SK-N-SH (cell line): ENCODE data around the gene APBA2. TPM values are rescaled to one million over a fixed set of nuclear protein-coding genes. Genes with fewer than 3 reads are reported as not detected.

Experiments used
- CTCF ChIA-PET: fragments of 300-600, 350-600 bp; formaldehyde crosslinking; extraction: SDS; loops from one replicate; lab custom pipeline; 2021; lab: Yijun Ruan, JAX
- POLR2A ChIA-PET: fragments of 350-600 bp; sonication (Branson Sonifier 250); formaldehyde crosslinking; extraction: SDS; loops from one replicate; lab custom pipeline; 2020; ENCODE audit warnings: antibody characterized with exemption, inconsistent platforms; lab: Yijun Ruan, JAX
- DNase-seq: peaks from one replicate; pipeline ENCODE4 v3.0.0; 2012
- H2AFZ ChIP-seq: fragments of 200-600 bp; sonication (generic); 2 replicates; pipeline ENCODE4 v1.8.1; 2016; ENCODE audit warnings: antibody characterized with exemption, mild to moderate bottlenecking, low read depth
- H3F3A ChIP-seq: fragments of 200-600 bp; sonication (generic); replicated peaks from 2 replicates; pipeline ENCODE3; 2016; ENCODE audit warnings: antibody characterized with exemption, mild to moderate bottlenecking; ENCODE audit not compliant: insufficient read depth
- H3K27ac ChIP-seq, 2 experiments: fragments of 200-500 bp in 1 of 2; fragments of 200-600 bp in 1 of 2; sonication (Bioruptor generic) in 1 of 2; sonication (generic), shearing (Covaris generic) in 1 of 2; 2 replicates each; pipeline versions ENCODE4 v1.5.1 to v1.6.1; 2014 to 2016; ENCODE audit warnings: low read depth in 2 of 2, inconsistent platforms in 1 of 2, low read length in 1 of 2, mild to moderate bottlenecking in 1 of 2, mixed read lengths in 1 of 2
- H3K27me3 ChIP-seq: fragments of 200-600 bp; sonication (generic), shearing (Covaris generic); 2 replicates; pipeline ENCODE4 v1.6.1; 2016; ENCODE audit warnings: mixed run types; ENCODE audit not compliant: insufficient read depth
- H3K36me3 ChIP-seq, 2 experiments: fragments of 200-500 bp in 1 of 2; fragments of 200-600 bp in 1 of 2; sonication (Bioruptor generic) in 1 of 2; sonication (generic) in 1 of 2; replicated peaks in 1 of 2; 2 replicates each; pipeline versions ENCODE3 to v1.5.1; 2014 to 2016; ENCODE audit warnings: low read length in 1 of 2, mild to moderate bottlenecking in 1 of 2; ENCODE audit not compliant: insufficient read depth in 2 of 2, control insufficient read depth in 1 of 2
- H3K4me1 ChIP-seq, 2 experiments: fragments of 200-500 bp in 1 of 2; fragments of 200-600 bp in 1 of 2; sonication (Bioruptor generic) in 1 of 2; sonication (generic), shearing (Covaris generic) in 1 of 2; 2 replicates each; pipeline versions ENCODE4 v1.5.1 to v1.6.1; 2014 to 2016; ENCODE audit warnings: low read depth in 1 of 2, low read length in 1 of 2, mixed run types in 1 of 2; ENCODE audit not compliant: insufficient read depth in 2 of 2, control insufficient read depth in 1 of 2
- H3K4me2 ChIP-seq: fragments of 200-600 bp; sonication (generic), shearing (Covaris generic); 2 replicates; pipeline ENCODE4 v1.6.1; 2017; ENCODE audit warnings: mixed run types
- H3K4me3 ChIP-seq, 2 experiments: fragments of 200-500 bp in 1 of 2; fragments of 200-600 bp in 1 of 2; sonication (Bioruptor generic) in 1 of 2; sonication (generic), shearing (Covaris generic) in 1 of 2; 2 replicates each; pipeline versions ENCODE4 v1.5.1 to v1.8.1; 2014 to 2016; ENCODE audit warnings: low read depth in 2 of 2, inconsistent platforms in 1 of 2, low read length in 1 of 2, mild to moderate bottlenecking in 1 of 2, mixed read lengths in 1 of 2, moderate library complexity in 1 of 2
- H3K79me2 ChIP-seq: fragments of 200-600 bp; sonication (generic); 2 replicates; pipeline ENCODE4 v1.8.1; 2017; ENCODE audit warnings: mild to moderate bottlenecking; ENCODE audit not compliant: insufficient read depth
- H3K9ac ChIP-seq: fragments of 200-600 bp; sonication (generic); 2 replicates; pipeline ENCODE4 v1.6.1; 2017; ENCODE audit warnings: mixed run types
- H3K9me2 ChIP-seq: fragments of 200-600 bp; sonication (generic); 2 replicates; pipeline ENCODE4 v1.6.1; 2017; ENCODE audit warnings: mixed run types
- H3K9me3 ChIP-seq: fragments of 200-600 bp; sonication (generic); 2 replicates; pipeline ENCODE4 v1.6.1; 2017; ENCODE audit warnings: mixed run types, mild to moderate bottlenecking, moderate library complexity
- H4K20me1 ChIP-seq: fragments of 200-600 bp; sonication (generic); 2 replicates; pipeline ENCODE4 v1.6.1; 2017; ENCODE audit warnings: mild to moderate bottlenecking, mixed run types; ENCODE audit not compliant: insufficient read depth
- ELF1 ChIP-seq: IDR thresholded peaks from 2 replicates; pipeline ENCODE4 v1.4.0; 2012
- EP300 ChIP-seq, 2 experiments: IDR thresholded peaks; 2 replicates each; pipeline versions ENCODE4 v1.4.0 to v1.6.1; 2012; ENCODE audit warnings: borderline replicate concordance in 1 of 2, low read depth in 1 of 2, low read length in 1 of 2
- EZH2phosphoT487 ChIP-seq: fragments of 200-600 bp; sonication (generic); IDR thresholded peaks from 2 replicates; pipeline ENCODE4 v1.6.1; 2017; ENCODE audit warnings: low read depth, mixed run types, mild to moderate bottlenecking, antibody characterized with exemption, moderate library complexity, borderline replicate concordance
- FOSL2 ChIP-seq: IDR thresholded peaks from 2 replicates; pipeline ENCODE4 v1.4.0; 2012; ENCODE audit warnings: low read depth, mild to moderate bottlenecking, moderate library complexity, borderline replicate concordance
- GABPA ChIP-seq: IDR thresholded peaks from 2 replicates; pipeline ENCODE4 v1.4.0; 2012; ENCODE audit warnings: low read depth, mild to moderate bottlenecking
- JUND ChIP-seq: IDR thresholded peaks from 2 replicates; pipeline ENCODE4 v1.4.0; 2012
- MEF2A ChIP-seq: IDR thresholded peaks from 2 replicates; pipeline ENCODE4 v1.4.0; 2012; ENCODE audit warnings: low read depth, borderline replicate concordance
- RCOR1 ChIP-seq: fragments of 150-350 bp; IDR thresholded peaks from 2 replicates; pipeline ENCODE4 v1.6.1; 2017; ENCODE audit warnings: antibody characterized with exemption, low read length
- RXRA ChIP-seq: IDR thresholded peaks from 2 replicates; pipeline ENCODE4 v1.4.0; 2012; ENCODE audit warnings: low read depth, mild to moderate bottlenecking, borderline replicate concordance
- SMC3 ChIP-seq: IDR thresholded peaks from 2 replicates; pipeline ENCODE4 v1.6.1; 2012; ENCODE audit warnings: low read depth, low read length, improper control_type of control experiment
- TEAD4 ChIP-seq: IDR thresholded peaks from 2 replicates; pipeline ENCODE4 v1.4.0; 2012; ENCODE audit warnings: mild to moderate bottlenecking, borderline replicate concordance; ENCODE audit not compliant: insufficient read depth
- WGBS: methylation state at CpG from one replicate; pipeline ENCODE4 v1.1.6; 2017; ENCODE audit warnings: low lambda C conversion rate; 5-methylcytosine and 5-hydroxymethylcytosine counted together
- polyA plus RNA-seq, 3 experiments: library from polyadenylated mRNA; depleted of rRNA; stranded (reverse); fragments of >200 nt; gene quantifications; 2 replicates each; pipeline ENCODE4 v1.2.3, GENCODE V29; 2012
- TF ChIP-seq, protein P1 (sequence below): fragments of 150-350 bp; IDR thresholded peaks from 2 replicates; pipeline ENCODE4 v1.6.1; 2017; ENCODE audit warnings: antibody characterized with exemption, low read length, low read depth, borderline replicate concordance
- TF ChIP-seq, protein P2 (sequence below): IDR thresholded peaks from 2 replicates; pipeline ENCODE4 v1.4.0; 2012; ENCODE audit warnings: low read depth
- TF ChIP-seq, protein P3 (sequence below): IDR thresholded peaks from 2 replicates; pipeline ENCODE4; 2012

APBA2 gene
- polyA plus RNA-seq, 1 of the 3 experiments (the other 2 are of a cell fraction), result 12.7 TPM

DNA sequence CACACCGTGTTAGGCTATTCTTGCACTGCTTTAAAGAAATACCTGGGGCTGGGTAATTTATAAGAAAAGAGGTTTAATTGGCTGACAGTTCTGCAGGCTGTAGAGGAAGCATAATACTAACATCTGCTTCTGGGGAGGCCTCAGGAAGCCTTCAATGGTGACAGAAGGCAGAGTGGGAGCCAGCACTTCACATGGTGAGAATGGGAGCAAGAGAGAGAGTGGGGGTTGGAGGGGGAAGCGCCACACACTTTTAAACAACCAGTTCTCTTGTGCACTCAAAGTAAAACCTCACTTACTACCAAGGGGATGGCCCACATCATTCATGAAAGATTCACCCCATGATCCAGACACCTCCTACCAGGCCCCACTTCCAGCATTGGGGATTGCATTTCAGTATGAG lies 181.1 kb downstream of the APBA2 start:
- no peak for DNase-seq
- no peak overlapping the region for H3K4me3 ChIP-seq
- H3K27me3 ChIP-seq, result no peaks in the 10 kb centered on the region
- H3K79me2 ChIP-seq, result no peaks in the 10 kb centered on the region
- H3K9me3 ChIP-seq, result no peaks in the 10 kb centered on the region
- CTCF ChIA-PET, result no interaction called here
- no peaks in the 10 kb centered on the region for H3F3A ChIP-seq
- no peak for TF ChIP-seq RCOR1
- TF ChIP-seq, all 33 proteins: peak for 0
- Histone ChIP-seq H3K27ac (no peak overlapping the region), H3K9me2 (no peaks in the 10 kb centered on the region), H3K4me2 (no peak overlapping the region), H3K36me3 (no peaks in the 10 kb centered on the region), H2AFZ (no peak overlapping the region), H3K4me1 (peaks cover 0 to 24% of the 10 kb centered on the region in 2 experiments; a peak in 1 of 4 replicates), H4K20me1 (no peaks in the 10 kb centered on the region), H3K9ac (no peak overlapping the region)
- WGBS, result 86% methylated on average over 2 of the region's 2 CpGs
- POLR2A ChIA-PET, result no interaction called here

DNA sequence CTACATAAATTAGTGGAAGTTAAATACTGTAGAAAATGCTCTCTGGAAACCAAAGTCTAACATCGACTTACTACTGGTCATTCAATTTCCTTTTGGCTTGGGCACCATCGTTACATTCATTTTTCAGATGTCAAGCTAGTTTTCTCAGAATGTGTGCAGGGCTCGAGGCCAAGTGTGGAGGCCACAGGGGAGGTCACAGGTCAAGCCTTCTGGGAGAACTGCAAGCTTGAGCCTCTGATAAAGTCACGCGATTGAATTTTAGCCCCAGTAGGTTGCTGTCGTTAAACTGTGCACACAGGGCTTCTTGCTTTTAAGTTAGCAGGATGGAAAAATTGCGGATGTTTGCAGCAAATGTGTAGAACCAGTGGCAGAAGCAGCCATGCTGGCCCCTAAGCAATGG lies 182.2 kb downstream of the APBA2 start:
- CTCF ChIA-PET, result no interaction called here
- Histone ChIP-seq H3F3A (no peaks in the 10 kb centered on the region), H2AFZ (no peak overlapping the region), H3K27me3 (no peaks in the 10 kb centered on the region), H3K9me3 (no peaks in the 10 kb centered on the region), H3K36me3 (no peaks in the 10 kb centered on the region), H3K4me3 (no peak overlapping the region), H3K4me2 (no peak overlapping the region), H4K20me1 (no peaks in the 10 kb centered on the region), H3K9me2 (no peaks in the 10 kb centered on the region), H3K4me1 (peaks cover 0 to 18% of the 10 kb centered on the region in 2 experiments; a peak in 1 of 4 replicates), H3K27ac (no peak overlapping the region), H3K9ac (no peak overlapping the region), H3K79me2 (no peaks in the 10 kb centered on the region)
- TF ChIP-seq, protein P1, sequence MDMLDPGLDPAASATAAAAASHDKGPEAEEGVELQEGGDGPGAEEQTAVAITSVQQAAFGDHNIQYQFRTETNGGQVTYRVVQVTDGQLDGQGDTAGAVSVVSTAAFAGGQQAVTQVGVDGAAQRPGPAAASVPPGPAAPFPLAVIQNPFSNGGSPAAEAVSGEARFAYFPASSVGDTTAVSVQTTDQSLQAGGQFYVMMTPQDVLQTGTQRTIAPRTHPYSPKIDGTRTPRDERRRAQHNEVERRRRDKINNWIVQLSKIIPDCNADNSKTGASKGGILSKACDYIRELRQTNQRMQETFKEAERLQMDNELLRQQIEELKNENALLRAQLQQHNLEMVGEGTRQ, result no peak
- TF ChIP-seq FOSL2, result no peak
- no peak for TF ChIP-seq GABPA
- TF ChIP-seq, protein P2, sequence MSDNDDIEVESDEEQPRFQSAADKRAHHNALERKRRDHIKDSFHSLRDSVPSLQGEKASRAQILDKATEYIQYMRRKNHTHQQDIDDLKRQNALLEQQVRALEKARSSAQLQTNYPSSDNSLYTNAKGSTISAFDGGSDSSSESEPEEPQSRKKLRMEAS, result no peak
- TF ChIP-seq RXRA, result no peak
- TF ChIP-seq, protein P3, sequence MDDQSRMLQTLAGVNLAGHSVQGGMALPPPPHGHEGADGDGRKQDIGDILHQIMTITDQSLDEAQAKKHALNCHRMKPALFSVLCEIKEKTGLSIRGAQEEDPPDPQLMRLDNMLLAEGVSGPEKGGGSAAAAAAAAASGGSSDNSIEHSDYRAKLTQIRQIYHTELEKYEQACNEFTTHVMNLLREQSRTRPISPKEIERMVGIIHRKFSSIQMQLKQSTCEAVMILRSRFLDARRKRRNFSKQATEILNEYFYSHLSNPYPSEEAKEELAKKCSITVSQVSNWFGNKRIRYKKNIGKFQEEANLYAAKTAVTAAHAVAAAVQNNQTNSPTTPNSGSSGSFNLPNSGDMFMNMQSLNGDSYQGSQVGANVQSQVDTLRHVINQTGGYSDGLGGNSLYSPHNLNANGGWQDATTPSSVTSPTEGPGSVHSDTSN, result no peak
- no peak for TF ChIP-seq ELF1
- no peak for TF ChIP-seq SMC3
- TF ChIP-seq EP300 (IDR thresholded peaks at IDR 0.05; ENCODE audit: borderline replicate concordance in 1 of 2, low read depth in 1 of 2, low read length in 1 of 2), result no peak
- no peak for TF ChIP-seq MEF2A
- no peak for TF ChIP-seq TEAD4
- TF ChIP-seq EZH2phosphoT487, result no peak
- TF ChIP-seq JUND, result no peak
- DNase-seq, result no peak
- POLR2A ChIA-PET, result no interaction called here
- WGBS, result 78% methylated on average over 7 of the region's 7 CpGs
